ENCODE data around the gene RNF213. TPM values are rescaled to one million over a fixed set of nuclear protein-coding genes. Genes with fewer than 3 reads are reported as not detected.

Gene RNF213
- total and polyA plus RNA-seq, 4 donors = 18.2 to 104 (median 33.5) TPM

DNA sequence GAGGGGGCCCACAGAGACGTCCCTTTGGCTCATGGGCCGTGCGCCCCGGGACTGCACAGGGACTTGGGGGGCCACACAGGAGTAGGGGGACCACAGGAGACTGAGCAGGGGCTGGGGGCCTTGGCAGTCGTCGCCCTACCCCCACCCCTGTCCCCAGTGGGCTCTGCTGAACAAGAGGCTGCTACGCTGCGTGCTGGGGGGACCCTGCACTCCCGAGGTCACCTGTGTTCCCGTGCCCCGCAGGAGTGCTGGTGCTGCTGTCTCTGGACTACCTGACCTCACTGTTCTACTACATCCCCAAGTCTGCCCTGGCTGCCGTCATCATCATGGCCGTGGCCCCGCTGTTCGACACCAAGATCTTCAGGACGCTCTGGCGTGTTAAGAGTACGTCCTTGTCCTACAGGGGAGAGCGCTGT is 14.4 kb upstream of the RNF213 start:
- no peak overlapping the region for H3K27ac ChIP-seq (ENCODE audit: low read depth in 1 of 2, low read length in 2 of 2)
- H3K36me3 ChIP-seq (ENCODE audit: control insufficient read depth in 4 of 4, insufficient read depth in 3 of 4, low read depth in 1 of 4, low read length in 3 of 4) = peaks cover 2 to 22% (median 6%) of the 10 kb centered on the region in 4 donors
- no peak for DNase-seq (ENCODE audit: low spot score)
- 97% methylated on average over 19 of the region's 19 CpGs for WGBS
- H3K4me1 ChIP-seq (ENCODE audit: control insufficient read depth in 4 of 4, insufficient read depth in 4 of 4, low read length in 3 of 4) = no peaks in the 10 kb centered on the region
- H3K9me3 ChIP-seq (ENCODE audit: control insufficient read depth in 4 of 4, low read length in 3 of 4) = no peaks in the 10 kb centered on the region
- H3K9ac ChIP-seq (ENCODE audit: low read depth in 1 of 2, low read length in 2 of 2) = no peak overlapping the region
- H3K4me3 ChIP-seq (ENCODE audit: low read depth in 1 of 3, low read length in 3 of 3) = no peak overlapping the region
- H3K27me3 ChIP-seq (ENCODE audit: control insufficient read depth in 4 of 4, insufficient read depth in 4 of 4, low read length in 3 of 4) = no peaks in the 10 kb centered on the region
- TF ChIP-seq HNF4A (conservative IDR thresholded peaks at IDR 0.05) (no peak), SP1 (IDR thresholded peaks at IDR 0.05) (no peak), EGR1 (IDR thresholded peaks at IDR 0.05; ENCODE audit: low read depth in 2 of 2) (no peak), NR2F2 (IDR thresholded peaks at IDR 0.05) (no peak), JUND (IDR thresholded peaks at IDR 0.05) (no peak), TAF1 (conservative IDR thresholded peaks at IDR 0.05) (no peak), FOXA1 (IDR thresholded peaks at IDR 0.05) (no peak), RAD21 (IDR thresholded peaks at IDR 0.05) (no peak), FOXA2 (IDR thresholded peaks at IDR 0.05) (no peak), GABPA (IDR thresholded peaks at IDR 0.05 in 1 of 2, conservative IDR thresholded peaks at IDR 0.05 in 1 of 2) (no peak), YY1 (IDR thresholded peaks at IDR 0.05) (no peak), RXRA (IDR thresholded peaks at IDR 0.05) (no peak), HNF4G (IDR thresholded peaks at IDR 0.05) (no peak)
- TF ChIP-seq, protein P1, sequence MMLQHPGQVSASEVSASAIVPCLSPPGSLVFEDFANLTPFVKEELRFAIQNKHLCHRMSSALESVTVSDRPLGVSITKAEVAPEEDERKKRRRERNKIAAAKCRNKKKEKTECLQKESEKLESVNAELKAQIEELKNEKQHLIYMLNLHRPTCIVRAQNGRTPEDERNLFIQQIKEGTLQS (IDR thresholded peaks at IDR 0.05) = no peak
- TF ChIP-seq, protein P2, sequence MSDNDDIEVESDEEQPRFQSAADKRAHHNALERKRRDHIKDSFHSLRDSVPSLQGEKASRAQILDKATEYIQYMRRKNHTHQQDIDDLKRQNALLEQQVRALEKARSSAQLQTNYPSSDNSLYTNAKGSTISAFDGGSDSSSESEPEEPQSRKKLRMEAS (IDR thresholded peaks at IDR 0.05) = no peak
- TF ChIP-seq, protein P3, sequence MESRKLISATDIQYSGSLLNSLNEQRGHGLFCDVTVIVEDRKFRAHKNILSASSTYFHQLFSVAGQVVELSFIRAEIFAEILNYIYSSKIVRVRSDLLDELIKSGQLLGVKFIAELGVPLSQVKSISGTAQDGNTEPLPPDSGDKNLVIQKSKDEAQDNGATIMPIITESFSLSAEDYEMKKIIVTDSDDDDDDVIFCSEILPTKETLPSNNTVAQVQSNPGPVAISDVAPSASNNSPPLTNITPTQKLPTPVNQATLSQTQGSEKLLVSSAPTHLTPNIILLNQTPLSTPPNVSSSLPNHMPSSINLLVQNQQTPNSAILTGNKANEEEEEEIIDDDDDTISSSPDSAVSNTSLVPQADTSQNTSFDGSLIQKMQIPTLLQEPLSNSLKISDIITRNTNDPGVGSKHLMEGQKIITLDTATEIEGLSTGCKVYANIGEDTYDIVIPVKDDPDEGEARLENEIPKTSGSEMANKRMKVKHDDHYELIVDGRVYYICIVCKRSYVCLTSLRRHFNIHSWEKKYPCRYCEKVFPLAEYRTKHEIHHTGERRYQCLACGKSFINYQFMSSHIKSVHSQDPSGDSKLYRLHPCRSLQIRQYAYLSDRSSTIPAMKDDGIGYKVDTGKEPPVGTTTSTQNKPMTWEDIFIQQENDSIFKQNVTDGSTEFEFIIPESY (IDR thresholded peaks at IDR 0.05) = no peak
- TF ChIP-seq, protein P4, sequence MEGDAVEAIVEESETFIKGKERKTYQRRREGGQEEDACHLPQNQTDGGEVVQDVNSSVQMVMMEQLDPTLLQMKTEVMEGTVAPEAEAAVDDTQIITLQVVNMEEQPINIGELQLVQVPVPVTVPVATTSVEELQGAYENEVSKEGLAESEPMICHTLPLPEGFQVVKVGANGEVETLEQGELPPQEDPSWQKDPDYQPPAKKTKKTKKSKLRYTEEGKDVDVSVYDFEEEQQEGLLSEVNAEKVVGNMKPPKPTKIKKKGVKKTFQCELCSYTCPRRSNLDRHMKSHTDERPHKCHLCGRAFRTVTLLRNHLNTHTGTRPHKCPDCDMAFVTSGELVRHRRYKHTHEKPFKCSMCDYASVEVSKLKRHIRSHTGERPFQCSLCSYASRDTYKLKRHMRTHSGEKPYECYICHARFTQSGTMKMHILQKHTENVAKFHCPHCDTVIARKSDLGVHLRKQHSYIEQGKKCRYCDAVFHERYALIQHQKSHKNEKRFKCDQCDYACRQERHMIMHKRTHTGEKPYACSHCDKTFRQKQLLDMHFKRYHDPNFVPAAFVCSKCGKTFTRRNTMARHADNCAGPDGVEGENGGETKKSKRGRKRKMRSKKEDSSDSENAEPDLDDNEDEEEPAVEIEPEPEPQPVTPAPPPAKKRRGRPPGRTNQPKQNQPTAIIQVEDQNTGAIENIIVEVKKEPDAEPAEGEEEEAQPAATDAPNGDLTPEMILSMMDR (IDR thresholded peaks at IDR 0.05; ENCODE audit: low read depth, low read length, missing input control) = no peak
- TF ChIP-seq, protein P5, sequence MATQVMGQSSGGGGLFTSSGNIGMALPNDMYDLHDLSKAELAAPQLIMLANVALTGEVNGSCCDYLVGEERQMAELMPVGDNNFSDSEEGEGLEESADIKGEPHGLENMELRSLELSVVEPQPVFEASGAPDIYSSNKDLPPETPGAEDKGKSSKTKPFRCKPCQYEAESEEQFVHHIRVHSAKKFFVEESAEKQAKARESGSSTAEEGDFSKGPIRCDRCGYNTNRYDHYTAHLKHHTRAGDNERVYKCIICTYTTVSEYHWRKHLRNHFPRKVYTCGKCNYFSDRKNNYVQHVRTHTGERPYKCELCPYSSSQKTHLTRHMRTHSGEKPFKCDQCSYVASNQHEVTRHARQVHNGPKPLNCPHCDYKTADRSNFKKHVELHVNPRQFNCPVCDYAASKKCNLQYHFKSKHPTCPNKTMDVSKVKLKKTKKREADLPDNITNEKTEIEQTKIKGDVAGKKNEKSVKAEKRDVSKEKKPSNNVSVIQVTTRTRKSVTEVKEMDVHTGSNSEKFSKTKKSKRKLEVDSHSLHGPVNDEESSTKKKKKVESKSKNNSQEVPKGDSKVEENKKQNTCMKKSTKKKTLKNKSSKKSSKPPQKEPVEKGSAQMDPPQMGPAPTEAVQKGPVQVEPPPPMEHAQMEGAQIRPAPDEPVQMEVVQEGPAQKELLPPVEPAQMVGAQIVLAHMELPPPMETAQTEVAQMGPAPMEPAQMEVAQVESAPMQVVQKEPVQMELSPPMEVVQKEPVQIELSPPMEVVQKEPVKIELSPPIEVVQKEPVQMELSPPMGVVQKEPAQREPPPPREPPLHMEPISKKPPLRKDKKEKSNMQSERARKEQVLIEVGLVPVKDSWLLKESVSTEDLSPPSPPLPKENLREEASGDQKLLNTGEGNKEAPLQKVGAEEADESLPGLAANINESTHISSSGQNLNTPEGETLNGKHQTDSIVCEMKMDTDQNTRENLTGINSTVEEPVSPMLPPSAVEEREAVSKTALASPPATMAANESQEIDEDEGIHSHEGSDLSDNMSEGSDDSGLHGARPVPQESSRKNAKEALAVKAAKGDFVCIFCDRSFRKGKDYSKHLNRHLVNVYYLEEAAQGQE (IDR thresholded peaks at IDR 0.05) = no peak

All from liver (tissue), 9 donors.